Erythroblast (primary cell): ENCODE data around the gene CD6.

ENCODE experiments used
- GATA1 ChIP-seq: IDR thresholded peaks from 2 replicates; pipeline ENCODE4 v1.6.1; 2011; ENCODE audit warnings: low read depth, mild to moderate bottlenecking, control low read depth, low read length, moderate library complexity
- POLR2A ChIP-seq: IDR thresholded peaks from 2 replicates; pipeline ENCODE4 v1.6.1; 2011; ENCODE audit warnings: mild to moderate bottlenecking, low read length

DNA sequence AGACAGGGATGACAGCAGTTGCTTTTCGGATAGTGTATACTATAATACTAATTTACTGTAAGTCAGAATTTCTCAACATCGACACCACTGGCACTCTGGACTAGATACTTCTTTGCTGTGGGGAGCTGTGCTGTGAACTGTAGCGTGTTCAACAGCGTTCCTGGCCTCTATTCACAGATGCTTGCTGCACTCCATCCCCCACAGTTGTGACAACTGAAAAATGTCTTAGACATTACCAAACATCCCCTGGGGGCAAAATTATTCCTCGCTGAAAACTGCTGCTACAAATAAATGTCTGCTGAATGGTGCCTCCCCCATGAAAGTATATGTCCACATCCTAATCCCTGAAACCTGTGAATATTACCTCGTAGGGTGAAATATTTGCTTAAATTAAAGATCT, 12.0 kb upstream of the CD6 start:
- TF ChIP-seq POLR2A = no peak
- TF ChIP-seq GATA1 = no peak
